ENCODE measurements around the gene WBP11. TPM values are rescaled to one million over a fixed set of nuclear protein-coding genes. Genes with fewer than 3 reads are reported as not detected.

WBP11 gene
- total and polyA plus RNA-seq, 2 of the 13 experiments (the other 11 are each of a cell fraction or from before 2014, with no cell fraction given), result 7.6 to 31.0 TPM

DNA sequence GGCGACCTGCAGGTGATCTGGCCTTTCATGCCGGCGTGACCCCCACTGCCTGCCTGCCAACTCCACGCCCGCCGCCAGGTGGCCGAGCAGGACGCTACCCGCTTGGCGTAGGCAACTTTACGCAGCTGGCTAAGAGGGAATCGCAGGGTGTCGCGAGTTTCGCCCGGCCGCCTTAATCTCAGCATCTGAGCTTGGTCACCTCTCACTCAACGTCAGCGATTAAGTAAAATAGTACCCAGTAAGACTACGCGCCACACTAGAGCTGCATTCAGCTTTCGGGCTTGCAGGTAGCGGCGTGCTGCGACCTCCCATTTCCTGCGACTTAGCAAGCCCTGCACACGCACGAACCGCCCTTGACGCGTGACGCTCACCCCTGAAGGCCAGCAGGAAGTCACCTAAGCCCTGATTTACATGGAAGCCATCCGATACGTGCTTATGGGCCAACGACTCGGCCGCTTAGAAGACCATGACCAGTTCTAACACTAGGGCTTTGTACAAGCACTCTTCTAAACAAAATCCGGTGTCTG is 33.2 kb downstream of the WBP11 start (continued):
- no peak for TF ChIP-seq BCLAF1 (IDR thresholded peaks at IDR 0.05)
- no peak for TF ChIP-seq JUND (CRISPR knock-in tag; IDR thresholded peaks at IDR 0.05)
- no peak for TF ChIP-seq AKNA (CRISPR knock-in tag; IDR thresholded peaks at IDR 0.05; ENCODE audit: borderline replicate concordance)
- no peak for TF ChIP-seq ZNF746 (CRISPR knock-in tag; IDR thresholded peaks at IDR 0.05)
- TF ChIP-seq, protein P1, sequence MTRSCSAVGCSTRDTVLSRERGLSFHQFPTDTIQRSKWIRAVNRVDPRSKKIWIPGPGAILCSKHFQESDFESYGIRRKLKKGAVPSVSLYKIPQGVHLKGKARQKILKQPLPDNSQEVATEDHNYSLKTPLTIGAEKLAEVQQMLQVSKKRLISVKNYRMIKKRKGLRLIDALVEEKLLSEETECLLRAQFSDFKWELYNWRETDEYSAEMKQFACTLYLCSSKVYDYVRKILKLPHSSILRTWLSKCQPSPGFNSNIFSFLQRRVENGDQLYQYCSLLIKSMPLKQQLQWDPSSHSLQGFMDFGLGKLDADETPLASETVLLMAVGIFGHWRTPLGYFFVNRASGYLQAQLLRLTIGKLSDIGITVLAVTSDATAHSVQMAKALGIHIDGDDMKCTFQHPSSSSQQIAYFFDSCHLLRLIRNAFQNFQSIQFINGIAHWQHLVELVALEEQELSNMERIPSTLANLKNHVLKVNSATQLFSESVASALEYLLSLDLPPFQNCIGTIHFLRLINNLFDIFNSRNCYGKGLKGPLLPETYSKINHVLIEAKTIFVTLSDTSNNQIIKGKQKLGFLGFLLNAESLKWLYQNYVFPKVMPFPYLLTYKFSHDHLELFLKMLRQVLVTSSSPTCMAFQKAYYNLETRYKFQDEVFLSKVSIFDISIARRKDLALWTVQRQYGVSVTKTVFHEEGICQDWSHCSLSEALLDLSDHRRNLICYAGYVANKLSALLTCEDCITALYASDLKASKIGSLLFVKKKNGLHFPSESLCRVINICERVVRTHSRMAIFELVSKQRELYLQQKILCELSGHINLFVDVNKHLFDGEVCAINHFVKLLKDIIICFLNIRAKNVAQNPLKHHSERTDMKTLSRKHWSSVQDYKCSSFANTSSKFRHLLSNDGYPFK (CRISPR knock-in tag; IDR thresholded peaks at IDR 0.05; ENCODE audit: borderline replicate concordance), result peak; percentile 59; the same call in 1 of the 2 replicates
- no peak; the same call in 1 of the 2 replicates for TF ChIP-seq ZNF570 (CRISPR knock-in tag; IDR thresholded peaks at IDR 0.05; ENCODE audit: borderline replicate concordance)
- no peak for TF ChIP-seq ZBTB39 (CRISPR knock-in tag; IDR thresholded peaks at IDR 0.05)
- no peak for TF ChIP-seq ZNF563 (CRISPR knock-in tag; IDR thresholded peaks at IDR 0.05)
- TF ChIP-seq, protein P2, sequence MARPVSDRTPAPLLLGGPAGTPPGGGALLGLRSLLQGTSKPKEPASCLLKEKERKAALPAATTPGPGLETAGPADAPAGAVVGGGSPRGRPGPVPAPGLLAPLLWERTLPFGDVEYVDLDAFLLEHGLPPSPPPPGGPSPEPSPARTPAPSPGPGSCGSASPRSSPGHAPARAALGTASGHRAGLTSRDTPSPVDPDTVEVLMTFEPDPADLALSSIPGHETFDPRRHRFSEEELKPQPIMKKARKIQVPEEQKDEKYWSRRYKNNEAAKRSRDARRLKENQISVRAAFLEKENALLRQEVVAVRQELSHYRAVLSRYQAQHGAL (CRISPR knock-in tag; IDR thresholded peaks at IDR 0.05; ENCODE audit: not compliant biosample characterization), result no peak
- 0 out of 2 replicates have a peak, but pooled peaks have one; percentile 13 for TF ChIP-seq RXRA (CRISPR knock-in tag; IDR thresholded peaks at IDR 0.05)
- no peak for TF ChIP-seq SOX13 (IDR thresholded peaks at IDR 0.05)
- peak in 1 of 2 experiments; percentile 3; a peak in 1 of 4 replicates for TF ChIP-seq SOX13 (CRISPR knock-in tag; conservative IDR thresholded peaks at IDR 0.05 in 1 of 2, IDR thresholded peaks at IDR 0.05 in 1 of 2)
- TF ChIP-seq ZNF337 (CRISPR knock-in tag; IDR thresholded peaks at IDR 0.05; ENCODE audit: borderline replicate concordance, low read depth), result no peak
- TF ChIP-seq HNRNPK (IDR thresholded peaks at IDR 0.05; ENCODE audit: low read depth, low read length, poor library complexity, severe bottlenecking), result no peak
- TF ChIP-seq TARDBP (CRISPR knock-in tag; IDR thresholded peaks at IDR 0.05), result peak; percentile 58; the same call in 1 of the 2 replicates
